HG03064 (cell line): ENCODE measurements around the gene DNAJC15.

Experiments
- ATAC-seq: cut with Tn5 transposase; IDR thresholded peaks from one replicate; pipeline ENCODE4 v1.9.1; 2021; ENCODE audit warnings: low read depth; ENCODE audit not compliant: unreplicated experiment

Gene DNAJC15

DNA sequence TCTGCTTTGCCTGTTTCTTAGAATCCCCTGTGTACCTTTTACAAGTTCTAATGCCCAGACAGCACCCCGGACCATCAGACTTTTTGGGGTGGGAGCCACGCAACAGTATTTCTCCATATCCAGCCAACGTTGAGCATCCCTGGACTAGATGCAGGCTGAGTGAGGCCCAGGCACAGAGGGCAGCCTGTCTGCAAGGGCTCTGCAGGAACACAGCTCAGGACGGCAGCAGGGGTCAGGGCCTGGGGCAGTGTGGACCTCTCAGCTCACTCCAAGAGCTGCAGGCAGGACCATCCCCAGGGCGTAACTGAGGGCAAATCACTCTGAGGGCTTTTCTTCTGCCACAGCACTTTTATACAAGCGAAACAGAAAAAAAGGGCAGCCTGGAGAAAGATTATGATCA lies 95.8 kb downstream of the DNAJC15 start:
- no peak for ATAC-seq

DNA sequence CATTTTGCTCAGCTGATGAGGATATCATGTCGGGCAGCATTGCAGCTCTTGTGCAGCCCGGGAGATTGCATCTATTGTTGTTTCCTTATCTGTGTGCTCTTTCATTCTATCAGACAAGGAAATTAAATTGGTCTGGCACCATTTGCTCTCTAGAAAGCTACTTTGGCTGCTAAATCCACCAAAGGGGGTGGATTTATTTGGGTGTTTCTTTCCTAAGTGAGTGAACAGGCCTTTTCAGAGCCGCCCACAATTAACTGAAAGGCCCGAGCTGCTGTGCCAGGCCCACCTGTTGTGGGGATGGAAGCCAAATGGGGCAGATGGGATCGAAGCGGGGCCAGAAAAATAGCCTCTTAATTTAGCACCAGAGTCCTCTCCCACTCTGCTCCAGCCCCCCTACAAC lies 99.4 kb downstream of the DNAJC15 start:
- no peak for ATAC-seq

DNA sequence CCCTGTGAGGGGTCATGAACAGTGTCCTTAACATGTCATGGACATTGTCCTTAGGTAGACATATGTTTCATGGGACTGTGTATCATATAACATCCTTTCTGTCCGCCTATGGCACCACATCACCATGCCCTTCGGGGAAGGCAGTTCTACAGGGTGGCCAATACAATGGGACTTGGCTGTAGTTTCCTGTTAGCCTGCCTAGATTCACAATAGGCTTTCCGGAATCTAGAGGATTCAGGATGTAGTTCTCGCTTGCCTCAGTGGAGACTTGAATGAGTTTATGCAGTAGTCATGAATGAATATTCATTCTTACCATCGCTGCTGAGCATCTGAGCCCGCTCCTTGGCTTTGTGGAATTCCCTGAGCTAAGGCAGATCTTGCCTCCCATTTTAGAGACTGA lies 100.5 kb downstream of the DNAJC15 start:
- no peak for ATAC-seq

DNA sequence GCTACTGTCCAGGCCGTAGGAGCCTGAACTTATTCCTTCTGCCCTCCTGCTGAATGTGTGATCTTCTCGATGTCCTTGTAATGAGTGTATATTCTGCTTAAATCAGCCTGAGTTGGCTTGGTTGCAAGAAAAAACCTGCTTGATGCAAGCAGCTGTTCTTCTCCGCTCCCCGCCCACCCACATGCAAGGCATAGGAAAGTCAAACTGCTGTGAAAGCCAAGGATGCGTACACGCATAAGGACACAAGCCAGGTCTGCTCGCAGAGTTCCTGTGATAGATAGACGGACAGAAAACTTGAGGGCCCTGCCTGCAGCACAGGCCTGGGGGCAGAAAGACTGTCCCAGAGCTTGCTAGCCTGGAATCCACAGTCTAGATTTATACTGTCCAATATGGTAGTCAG lies 101.1 kb downstream of the DNAJC15 start:
- ATAC-seq = no peak

GRCh38 chr13:43126420-43126819 lies 103.0 kb downstream of the DNAJC15 start:
- ATAC-seq = no peak

- no peak for ATAC-seq
These were observed 103.9 kb downstream of the DNAJC15 start for GRCh38 chr13:43127103-43127798.

GRCh38 chr13:43127827-43128226 lies 104.4 kb downstream of the DNAJC15 start:
- no peak for ATAC-seq

- no peak for ATAC-seq
These were observed 105.1 kb downstream of the DNAJC15 start for GRCh38 chr13:43128504-43128961.

- no peak for ATAC-seq
These were observed 105.7 kb downstream of the DNAJC15 start for GRCh38 chr13:43129066-43129465.

GRCh38 chr13:43129511-43130110 lies 106.2 kb downstream of the DNAJC15 start:
- no peak for ATAC-seq

- no peak for ATAC-seq
These were observed 108.9 kb downstream of the DNAJC15 start for GRCh38 chr13:43132257-43132656.

DNA sequence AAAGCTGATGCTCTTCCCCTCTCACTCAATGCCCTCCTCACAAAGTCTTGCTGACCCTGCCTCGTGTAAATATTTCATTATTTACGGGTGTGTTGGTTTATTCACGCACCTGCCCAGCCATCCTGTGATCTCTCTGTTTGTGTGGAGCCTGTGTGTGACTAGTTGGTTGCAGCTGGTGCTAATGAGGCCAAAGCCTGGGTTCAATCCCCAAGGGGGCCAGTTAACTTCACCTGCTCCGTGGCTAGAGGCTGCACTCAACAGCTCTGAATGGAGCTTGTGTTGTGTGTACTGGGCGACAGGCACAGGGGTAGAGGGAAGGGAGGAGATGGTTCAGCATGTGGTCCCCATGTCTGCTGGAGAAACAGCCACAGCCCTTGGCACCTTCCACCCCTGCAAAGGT lies 109.5 kb downstream of the DNAJC15 start:
- ATAC-seq = no peak

DNA sequence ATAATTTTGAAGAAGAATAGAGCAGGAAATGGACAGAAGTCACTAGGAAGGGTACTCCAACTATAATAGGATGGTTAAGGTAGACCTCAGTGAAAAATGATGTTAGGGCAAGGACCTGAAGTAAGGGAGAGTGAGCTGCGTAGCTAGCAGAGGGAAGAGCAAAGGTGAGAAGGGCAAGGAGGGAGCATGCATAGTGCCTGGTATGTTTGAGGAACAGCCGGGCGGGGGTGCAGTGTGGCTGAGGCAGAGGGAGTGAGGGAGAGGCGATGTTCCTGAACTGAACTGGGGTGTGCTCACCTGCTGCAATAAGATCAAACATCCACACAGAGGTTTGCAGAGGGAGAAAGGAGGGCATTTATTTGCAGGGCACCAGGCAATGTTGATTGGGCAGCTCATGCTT lies 110.4 kb downstream of the DNAJC15 start:
- ATAC-seq = no peak

- no peak for ATAC-seq
These were observed 111.5 kb downstream of the DNAJC15 start for GRCh38 chr13:43134868-43135267.

- ATAC-seq = no peak
These were observed 112.1 kb downstream of the DNAJC15 start for GRCh38 chr13:43135516-43135915.

DNA sequence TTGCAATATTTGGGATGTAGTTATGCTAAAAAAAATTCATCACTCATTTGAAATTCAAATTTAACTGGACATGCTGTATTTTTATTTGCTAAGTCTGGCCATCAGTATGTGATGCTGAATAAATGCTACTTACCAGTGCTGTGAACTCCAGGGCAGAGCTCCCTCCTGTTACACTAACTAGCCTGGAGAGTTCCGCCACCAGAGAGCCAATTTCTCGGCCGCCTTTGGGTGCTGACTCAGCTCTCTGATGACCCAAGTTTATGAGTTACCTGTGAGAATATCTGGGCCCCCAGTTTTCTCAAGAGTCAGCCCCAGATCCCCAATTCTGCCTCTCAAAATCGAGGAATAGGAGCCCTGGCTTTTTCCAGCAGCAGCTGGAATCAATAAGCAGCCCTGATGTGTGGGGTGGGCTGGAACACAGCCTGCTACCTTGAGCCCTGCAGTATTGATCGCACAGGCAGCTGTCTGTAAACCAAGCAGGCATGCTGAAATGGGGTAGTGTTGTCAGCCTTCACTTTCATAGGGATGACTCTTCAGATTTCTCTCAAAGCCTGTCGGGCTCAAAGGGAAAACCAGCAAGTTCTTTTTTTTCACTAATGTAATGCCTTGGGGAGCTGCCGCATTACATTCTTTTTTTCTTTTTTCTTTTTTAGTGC lies 113.7 kb downstream of the DNAJC15 start:
- no peak for ATAC-seq

DNA sequence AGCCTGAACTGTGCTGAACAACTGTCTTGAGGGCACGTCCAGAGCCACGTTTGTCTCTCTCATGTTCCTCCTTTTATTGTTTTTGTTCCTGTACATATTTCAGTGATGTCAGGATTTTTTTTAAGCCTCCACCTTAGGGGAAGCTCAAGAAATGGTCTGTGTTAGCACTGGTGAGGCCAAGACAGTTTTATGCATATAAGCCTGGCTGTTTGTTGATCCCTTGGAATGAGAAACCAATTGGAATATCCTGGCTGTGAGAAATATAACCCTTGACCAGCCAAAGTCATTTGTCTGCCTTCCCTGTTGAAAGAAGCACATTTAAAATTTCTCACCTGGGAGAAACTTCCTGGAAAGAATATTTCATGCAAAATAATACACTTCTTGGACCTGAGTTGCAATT lies 115.8 kb downstream of the DNAJC15 start:
- no peak for ATAC-seq

DNA sequence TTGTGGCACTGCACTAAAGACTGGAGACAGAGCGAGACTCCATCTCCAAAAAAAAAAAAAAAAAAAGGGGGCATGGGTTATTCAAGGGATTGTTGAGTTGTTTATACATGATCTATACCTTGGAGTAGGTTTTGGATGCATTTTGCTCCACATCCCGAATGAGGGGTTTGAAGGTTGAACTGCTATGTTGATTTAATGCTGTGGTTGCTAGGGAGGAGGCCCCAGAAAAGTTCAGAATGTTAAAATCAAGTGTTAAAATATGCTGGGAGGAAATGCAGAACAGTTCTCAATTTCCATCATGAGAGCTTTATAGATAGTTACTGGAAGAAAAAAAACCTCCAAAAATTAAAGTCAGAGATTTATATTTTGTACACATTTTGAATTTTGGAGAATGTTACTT lies 116.5 kb downstream of the DNAJC15 start:
- ATAC-seq = no peak

- ATAC-seq = no peak
These were observed 117.6 kb downstream of the DNAJC15 start for GRCh38 chr13:43140985-43141384.

DNA sequence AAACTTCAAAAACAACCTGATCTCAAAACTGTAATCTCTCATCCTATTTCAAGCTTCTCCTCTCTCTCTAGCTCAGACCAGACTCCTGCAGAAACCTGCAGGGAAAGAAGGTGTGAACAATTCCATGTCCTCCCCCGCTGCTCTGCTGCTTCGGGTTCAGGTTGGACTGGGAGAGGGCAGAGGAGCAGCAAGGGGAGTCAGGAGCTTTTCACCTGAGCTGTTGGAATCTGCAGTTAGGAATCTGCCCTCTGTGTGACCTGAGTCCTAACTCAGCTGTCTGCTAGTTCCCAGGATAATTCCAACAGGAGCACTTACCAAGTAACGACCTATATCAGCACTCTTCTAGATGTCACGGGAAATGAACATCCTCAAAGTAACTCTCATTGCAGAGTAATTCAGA lies 118.3 kb downstream of the DNAJC15 start:
- ATAC-seq = no peak

- ATAC-seq = no peak
These were observed 120.2 kb downstream of the DNAJC15 start for GRCh38 chr13:43143591-43143990.
